Neural progenitor cell (in vitro differentiated cells): Measurements from ENCODE around the gene ANLN. TPM values are rescaled to one million over a fixed set of nuclear protein-coding genes. Genes with fewer than 3 reads are reported as not detected.

Experiments used
- DNase-seq: peaks from one replicate; pipeline ENCODE4 v3.0.0-alpha.2; 2016; ENCODE audit warnings: low spot score
- H2AFZ ChIP-seq: fragments of 200-600 bp; sonication (generic); replicated peaks from 2 replicates; pipeline ENCODE4 v1.6.1; 2016; ENCODE audit warnings: antibody characterized with exemption
- H3F3A ChIP-seq: fragments of 200-600 bp; sonication (generic); 2 replicates; pipeline ENCODE4 v1.6.1; 2016; ENCODE audit warnings: antibody characterized with exemption, low read depth
- H3K27ac ChIP-seq: fragments of 200-600 bp; sonication (generic); 2 replicates; pipeline ENCODE4 v1.5.1; 2016; ENCODE audit warnings: mild to moderate bottlenecking
- H3K27me3 ChIP-seq: fragments of 200-600 bp; sonication (generic); 2 replicates; pipeline ENCODE4 v1.6.1; 2016; ENCODE audit warnings: mild to moderate bottlenecking, moderate library complexity
- H3K36me3 ChIP-seq: fragments of 200-600 bp; sonication (generic); 2 replicates; pipeline ENCODE4 v1.5.1; 2016
- H3K4me1 ChIP-seq: fragments of 200-600 bp; sonication (generic); 2 replicates; pipeline ENCODE4 v1.6.1; 2016; ENCODE audit warnings: mixed run types
- H3K4me2 ChIP-seq: fragments of 200-600 bp; sonication (generic); 2 replicates; pipeline ENCODE4 v1.6.1; 2016
- H3K4me3 ChIP-seq: fragments of 200-600 bp; sonication (generic); 2 replicates; pipeline ENCODE4 v1.5.1; 2016
- H3K79me2 ChIP-seq: fragments of 200-600 bp; sonication (generic); 2 replicates; pipeline ENCODE4 v1.6.1; 2016; ENCODE audit warnings: low read depth
- H3K9ac ChIP-seq: fragments of 200-600 bp; sonication (generic); 2 replicates; pipeline ENCODE4 v1.6.1; 2016
- H3K9me3 ChIP-seq: fragments of 200-600 bp; sonication (generic); 2 replicates; pipeline ENCODE4 v1.5.1; 2016; ENCODE audit warnings: low read depth
- H4K20me1 ChIP-seq: fragments of 200-600 bp; sonication (generic); 2 replicates; pipeline ENCODE4 v1.6.1; 2016; ENCODE audit warnings: low read depth
- H3K27ac Mint-ChIP-seq: 3 replicates; pipeline ENCODE4 v1.8.0; 2021; ENCODE audit warnings: mixed read lengths
- H3K27me3 Mint-ChIP-seq: 2 replicates; pipeline ENCODE4 v1.8.0; 2022; ENCODE audit warnings: low read depth, mild to moderate bottlenecking, inconsistent platforms, moderate library complexity, mixed read lengths; ENCODE audit not compliant: insufficient read depth
- H3K36me3 Mint-ChIP-seq: 3 replicates; pipeline ENCODE4 v1.8.0; 2021; ENCODE audit warnings: mixed read lengths
- H3K4me1 Mint-ChIP-seq: 3 replicates; pipeline ENCODE4 v1.8.0; 2021; ENCODE audit warnings: mixed read lengths
- H3K4me3 Mint-ChIP-seq: 3 replicates; pipeline ENCODE4 v1.8.0; 2021; ENCODE audit warnings: mild to moderate bottlenecking, moderate library complexity, mixed read lengths
- H3K9me3 Mint-ChIP-seq: 3 replicates; pipeline ENCODE4 v1.8.0; 2020; ENCODE audit warnings: mixed read lengths
- CTCF ChIP-seq: fragments of 200-600 bp; sonication (generic); IDR thresholded peaks from 2 replicates; pipeline ENCODE4 v1.5.1; 2017; ENCODE audit warnings: antibody characterized with exemption, mild to moderate bottlenecking
- EZH2 ChIP-seq: fragments of 200-600 bp; sonication (generic); IDR thresholded peaks from 2 replicates; pipeline ENCODE4 v1.6.1; 2017; ENCODE audit warnings: antibody characterized with exemption, mild to moderate bottlenecking, moderate library complexity
- EZH2phosphoT487 ChIP-seq: fragments of 200-600 bp; sonication (generic); IDR thresholded peaks from 2 replicates; pipeline ENCODE4 v1.6.1; 2017; ENCODE audit warnings: antibody characterized with exemption
- total RNA-seq: library from RNA; depleted of rRNA; stranded (reverse); fragments of >200 nt; gene quantifications from 2 replicates; pipeline ENCODE4 v1.2.3, GENCODE V29; 2015; ENCODE audit warnings: low replicate concordance

ANLN gene
- total RNA-seq, 1 donor from 2014 or later, result 176 TPM

- H3K27ac ChIP-seq, result no peak overlapping the region
- H3K9me3 Mint-ChIP-seq, result no peaks in the 10 kb centered on the region
- no peaks in the 10 kb centered on the region for H3K4me1 ChIP-seq
- H4K20me1 ChIP-seq, result no peaks in the 10 kb centered on the region
- no peak for DNase-seq
- no peaks in the 10 kb centered on the region for H3K36me3 ChIP-seq
- no peak overlapping the region for H3K27ac Mint-ChIP-seq
- H3K9ac ChIP-seq, result no peak overlapping the region
- TF ChIP-seq EZH2 (no peak), CTCF (no peak), EZH2phosphoT487 (no peak)
- no peaks in the 10 kb centered on the region for H3K9me3 ChIP-seq
- H3K27me3 ChIP-seq, result no peaks in the 10 kb centered on the region
- no peaks in the 10 kb centered on the region for H3K79me2 ChIP-seq
- peaks cover 6% of the 10 kb centered on the region for H3K27me3 Mint-ChIP-seq
- no peak overlapping the region for H3K4me3 Mint-ChIP-seq
- no peak overlapping the region for H2AFZ ChIP-seq
- H3K36me3 Mint-ChIP-seq, result peaks cover 2% of the 10 kb centered on the region
- no peaks in the 10 kb centered on the region for H3F3A ChIP-seq
- no peak overlapping the region for H3K4me3 ChIP-seq
- no peaks in the 10 kb centered on the region for H3K4me1 Mint-ChIP-seq
- H3K4me2 ChIP-seq, result no peak overlapping the region
Measured at GRCh38 chr7:36497775-36498174, 108.1 kb downstream of the ANLN start.

Other genes starting within 250 kb of the ANLN start
- gene EEPD1, start 236.6 kb upstream of the ANLN start, total RNA-seq, result 1.1 and 6.5 TPM in 2 replicates